NCI-H146 treated with DMSO at 0.1 percent for 48 hours (cell line): Measurements from ENCODE around the gene ZNF565.
"Not testable (repeated sequence)": the region's sequence is repeated elsewhere in the genome, so short reads cannot be mapped to it uniquely, and the experiment has no call there.

Experiments used
- DNase-seq: peaks from one replicate; lab custom pipeline; 2025; ENCODE audit not compliant: unreplicated experiment; lab: John Stamatoyannopoulos, UW

Gene ZNF565

GRCh38 chr19:36215276-36216123 lies 1.0 kb upstream of the ZNF565 start:
- DNase-seq, result peak; percentile 78

GRCh38 chr19:36212895-36213294 lies 1.6 kb downstream of the ZNF565 start:
- DNase-seq, result no peak

GRCh38 chr19:36210497-36210896 lies 4.0 kb downstream of the ZNF565 start:
- DNase-seq, result no peak

- DNase-seq, result no peak
These were observed 5.1 kb downstream of the ZNF565 start for GRCh38 chr19:36209372-36209771.

GRCh38 chr19:36207605-36208252 lies 6.7 kb downstream of the ZNF565 start:
- DNase-seq, result no peak

- DNase-seq, result no peak
These were observed 11.2 kb downstream of the ZNF565 start for GRCh38 chr19:36203293-36203692.

GRCh38 chr19:36201684-36202083 lies 12.8 kb downstream of the ZNF565 start:
- no peak for DNase-seq

- no peak for DNase-seq
These were observed 16.3 kb downstream of the ZNF565 start for GRCh38 chr19:36198119-36198518.

- DNase-seq, result no peak
These were observed 18.2 kb downstream of the ZNF565 start for GRCh38 chr19:36196249-36196648.

- DNase-seq, result not testable (repeated sequence)
These were observed 27.7 kb downstream of the ZNF565 start for GRCh38 chr19:36186722-36187121.

GRCh38 chr19:36183245-36183628 lies 31.2 kb downstream of the ZNF565 start:
- DNase-seq, result no peak

- no peak for DNase-seq
These were observed 31.7 kb downstream of the ZNF565 start for GRCh38 chr19:36182612-36183244.

GRCh38 chr19:36179077-36179476 lies 35.4 kb downstream of the ZNF565 start:
- not testable (repeated sequence) for DNase-seq

- DNase-seq, result not testable (repeated sequence)
These were observed 40.6 kb downstream of the ZNF565 start for GRCh38 chr19:36173846-36174245.

GRCh38 chr19:36172852-36173251 lies 41.6 kb downstream of the ZNF565 start:
- DNase-seq, result no peak

- DNase-seq, result peak; percentile 97
These were observed 45.2 kb downstream of the ZNF565 start for GRCh38 chr19:36169084-36169760.

- DNase-seq, result no peak
These were observed 50.7 kb downstream of the ZNF565 start for GRCh38 chr19:36163813-36164212.

GRCh38 chr19:36160821-36161596 lies 53.5 kb downstream of the ZNF565 start:
- DNase-seq, result no peak

- DNase-seq, result no peak
These were observed 61.3 kb downstream of the ZNF565 start for GRCh38 chr19:36153126-36153525.

- DNase-seq, result no peak
These were observed 61.9 kb downstream of the ZNF565 start, which contains the start of gene COX7A1 for GRCh38 chr19:36152352-36153091. Gene COX7A1 (minus strand): TSS chr19:36152447. CDS start chr19:36152407, 40 bp downstream.
